CD4-positive, alpha-beta T cell treated with Interleukin-4 for 4 hours (primary cell): ENCODE measurements around the gene ANKRD33B.
"Not testable (repeated sequence)": the region's sequence is repeated elsewhere in the genome, so short reads cannot be mapped to it uniquely, and the experiment has no call there.

Experiments
- DNase-seq: peaks from one replicate; pipeline ENCODE4 v3.0.0-alpha.2; 2020

The ANKRD33B gene

DNA sequence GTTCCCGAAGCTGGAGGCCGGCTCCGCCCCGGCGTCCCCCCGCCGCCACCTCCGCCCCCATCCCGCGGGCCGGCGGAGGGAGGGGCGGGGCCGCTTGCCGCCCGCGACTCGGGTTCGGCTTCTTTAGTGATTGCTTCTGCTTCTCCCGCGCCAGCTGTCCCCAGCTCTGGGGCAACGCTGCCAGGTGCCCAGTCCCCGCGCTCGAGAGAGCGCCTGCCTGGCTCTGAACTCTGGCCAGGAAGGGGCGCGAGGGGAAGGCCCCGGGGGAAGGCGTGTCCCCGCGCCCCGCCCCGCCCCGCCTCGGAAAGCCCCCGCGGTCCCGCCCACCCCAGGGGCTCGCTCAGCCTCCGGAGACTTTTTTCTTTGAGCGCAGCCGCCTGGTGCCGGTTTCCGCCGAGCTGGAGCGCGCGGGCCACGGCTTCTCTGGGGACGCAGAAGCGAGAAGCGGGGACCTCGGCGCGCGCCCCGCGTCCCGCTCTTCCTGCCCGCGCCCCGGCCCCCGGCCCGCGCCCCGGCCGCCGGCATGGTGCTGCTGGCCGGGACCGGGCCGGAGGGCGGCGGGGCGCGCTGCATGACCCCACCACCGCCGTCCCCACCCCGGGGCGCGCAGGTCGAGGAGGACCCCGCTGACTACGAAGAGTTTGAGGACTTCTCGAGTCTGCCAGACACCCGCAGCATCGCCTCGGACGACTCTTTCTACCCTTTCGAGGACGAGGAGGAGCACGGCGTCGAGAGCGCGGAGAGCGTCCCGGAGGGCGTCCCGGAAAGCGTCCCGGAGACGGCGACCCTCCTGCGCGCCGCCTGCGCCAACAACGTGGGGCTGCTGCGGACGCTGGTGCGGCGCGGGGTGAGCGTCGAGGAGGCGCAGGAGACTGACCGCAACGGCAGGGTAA lies at the start of gene ANKRD33B:
Gene ANKRD33B (plus strand): TSS at position 126 of the 893 bp plus-strand sequence. CDS start 398 bp downstream, at position 524.
- peak; percentile 77 for DNase-seq

GRCh38 chr5:10514572-10514971 lies 49.3 kb upstream of the ANKRD33B start:
- DNase-seq: not testable (repeated sequence)

GRCh38 chr5:10515492-10515891 lies 48.4 kb upstream of the ANKRD33B start:
- no peak for DNase-seq

GRCh38 chr5:10518347-10518746 lies 45.5 kb upstream of the ANKRD33B start:
- DNase-seq: no peak

- no peak for DNase-seq
These were observed 44.1 kb upstream of the ANKRD33B start for GRCh38 chr5:10519729-10520128.

DNA sequence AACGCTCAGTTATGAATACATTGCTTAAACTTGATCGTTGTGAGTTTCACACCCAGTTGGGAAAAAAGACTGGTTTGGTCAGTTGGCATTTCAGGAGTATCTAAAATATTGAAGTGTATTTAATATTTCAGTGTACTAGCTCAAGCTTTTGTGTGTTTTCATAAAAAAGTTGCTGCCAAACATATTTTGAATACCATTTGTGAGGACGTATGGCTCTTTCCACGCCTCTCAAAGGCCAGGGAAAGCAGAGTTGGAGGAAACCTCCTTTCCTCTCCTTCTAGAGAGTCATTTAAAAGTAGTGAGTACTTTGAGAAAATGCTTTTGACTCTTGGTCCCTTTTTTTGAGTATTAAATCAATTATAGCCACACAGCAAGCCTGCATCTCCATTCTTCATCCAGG lies 43.2 kb upstream of the ANKRD33B start:
- no peak for DNase-seq

DNA sequence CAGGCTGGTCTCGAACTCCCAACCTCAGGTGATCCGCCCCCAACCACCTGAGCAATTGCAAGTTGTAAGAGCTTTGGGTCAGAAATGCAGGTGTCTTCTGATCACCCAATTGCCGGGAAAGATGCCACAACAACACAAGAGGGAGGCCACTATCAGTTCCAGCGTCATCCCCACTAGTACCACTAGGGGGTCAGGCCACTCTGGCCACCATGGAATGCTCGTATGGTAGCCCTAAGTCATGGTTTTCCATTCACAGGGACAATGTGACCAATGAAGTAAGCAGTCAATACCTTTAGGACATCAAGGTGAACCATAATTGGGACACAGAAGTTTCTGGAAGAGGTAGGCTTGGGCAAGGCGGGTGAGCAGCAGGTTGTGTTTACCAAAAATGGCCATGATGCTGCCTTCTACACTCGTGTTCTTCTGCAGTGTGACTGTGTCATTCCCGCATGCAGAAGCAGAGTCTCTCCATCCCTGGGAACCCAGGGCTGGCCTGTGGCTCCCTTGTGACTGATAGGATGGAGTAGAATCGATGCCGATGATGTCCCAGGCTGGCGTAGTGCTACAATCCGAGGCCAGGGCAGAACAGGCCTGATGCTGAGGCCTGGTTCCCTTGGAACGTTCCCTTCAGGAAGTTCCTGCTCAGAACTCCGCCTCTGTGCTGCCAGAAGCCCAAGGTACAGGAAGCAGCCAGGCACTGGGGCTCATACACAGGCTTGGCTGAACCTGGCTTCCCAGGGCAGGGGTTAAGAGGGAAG lies 42.2 kb upstream of the ANKRD33B start:
- no peak for DNase-seq

GRCh38 chr5:10522224-10522611 lies 41.7 kb upstream of the ANKRD33B start:
- DNase-seq: no peak

GRCh38 chr5:10524376-10525123 lies 39.3 kb upstream of the ANKRD33B start:
- no peak for DNase-seq

- DNase-seq: no peak
These were observed 38.8 kb upstream of the ANKRD33B start for GRCh38 chr5:10525124-10525495.

DNA sequence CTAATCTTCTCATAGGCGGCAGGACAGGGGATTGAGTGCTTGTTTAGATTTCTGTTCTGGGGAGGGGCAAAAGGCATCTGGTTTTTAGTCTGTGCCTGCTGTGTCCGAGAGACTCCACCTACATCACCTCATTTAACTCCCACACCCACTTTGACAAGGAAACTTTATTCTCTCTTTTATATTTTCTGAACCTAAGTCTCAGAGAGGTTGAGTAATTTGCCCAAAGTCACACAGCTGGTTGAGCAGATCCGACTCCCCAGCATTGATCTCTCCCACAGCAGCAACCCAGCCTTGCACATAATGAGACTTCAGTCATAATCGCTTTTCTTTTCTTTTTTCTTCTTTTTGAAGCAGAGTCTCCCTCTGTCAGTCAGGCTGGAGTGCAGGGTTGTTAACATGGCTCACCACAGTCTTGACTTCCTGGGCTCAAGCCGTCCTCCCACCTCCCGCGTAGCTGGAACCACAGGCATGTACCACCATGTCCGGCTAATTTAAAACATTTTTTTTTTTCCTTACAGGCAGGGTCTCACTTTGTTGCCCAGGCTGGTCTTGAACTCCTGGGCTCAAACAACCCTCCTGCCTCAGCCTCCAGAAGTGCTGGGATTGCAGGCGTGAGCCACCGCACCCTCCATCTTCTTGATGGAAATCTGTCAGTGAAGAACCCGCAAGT lies 36.5 kb upstream of the ANKRD33B start:
- no peak for DNase-seq

GRCh38 chr5:10528056-10528816 lies 35.6 kb upstream of the ANKRD33B start:
- DNase-seq: no peak

DNA sequence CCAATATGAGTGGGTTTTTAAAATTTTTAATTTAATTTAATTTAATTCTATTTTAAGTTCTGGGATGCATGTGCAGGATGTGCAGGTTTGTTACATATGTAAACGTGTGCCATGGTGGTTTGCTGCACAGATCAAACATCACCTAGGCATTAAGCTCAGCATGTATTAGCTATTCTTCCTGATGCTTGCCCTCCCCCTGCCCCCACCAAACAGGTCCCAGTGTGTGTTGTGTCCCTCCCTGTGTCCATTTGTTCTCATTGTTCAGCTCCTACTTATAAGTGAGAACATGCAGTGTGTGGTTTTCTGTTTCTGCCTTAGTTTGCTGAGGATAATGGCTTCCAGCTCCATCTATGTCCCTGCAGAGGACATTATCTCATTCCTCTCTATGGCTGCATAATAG lies 35.0 kb upstream of the ANKRD33B start:
- no peak for DNase-seq

GRCh38 chr5:10530601-10531320 lies 33.1 kb upstream of the ANKRD33B start:
- DNase-seq: no peak

- DNase-seq: no peak
These were observed 31.4 kb upstream of the ANKRD33B start for GRCh38 chr5:10532421-10532820.

GRCh38 chr5:10533226-10533625 lies 30.6 kb upstream of the ANKRD33B start:
- DNase-seq: no peak

DNA sequence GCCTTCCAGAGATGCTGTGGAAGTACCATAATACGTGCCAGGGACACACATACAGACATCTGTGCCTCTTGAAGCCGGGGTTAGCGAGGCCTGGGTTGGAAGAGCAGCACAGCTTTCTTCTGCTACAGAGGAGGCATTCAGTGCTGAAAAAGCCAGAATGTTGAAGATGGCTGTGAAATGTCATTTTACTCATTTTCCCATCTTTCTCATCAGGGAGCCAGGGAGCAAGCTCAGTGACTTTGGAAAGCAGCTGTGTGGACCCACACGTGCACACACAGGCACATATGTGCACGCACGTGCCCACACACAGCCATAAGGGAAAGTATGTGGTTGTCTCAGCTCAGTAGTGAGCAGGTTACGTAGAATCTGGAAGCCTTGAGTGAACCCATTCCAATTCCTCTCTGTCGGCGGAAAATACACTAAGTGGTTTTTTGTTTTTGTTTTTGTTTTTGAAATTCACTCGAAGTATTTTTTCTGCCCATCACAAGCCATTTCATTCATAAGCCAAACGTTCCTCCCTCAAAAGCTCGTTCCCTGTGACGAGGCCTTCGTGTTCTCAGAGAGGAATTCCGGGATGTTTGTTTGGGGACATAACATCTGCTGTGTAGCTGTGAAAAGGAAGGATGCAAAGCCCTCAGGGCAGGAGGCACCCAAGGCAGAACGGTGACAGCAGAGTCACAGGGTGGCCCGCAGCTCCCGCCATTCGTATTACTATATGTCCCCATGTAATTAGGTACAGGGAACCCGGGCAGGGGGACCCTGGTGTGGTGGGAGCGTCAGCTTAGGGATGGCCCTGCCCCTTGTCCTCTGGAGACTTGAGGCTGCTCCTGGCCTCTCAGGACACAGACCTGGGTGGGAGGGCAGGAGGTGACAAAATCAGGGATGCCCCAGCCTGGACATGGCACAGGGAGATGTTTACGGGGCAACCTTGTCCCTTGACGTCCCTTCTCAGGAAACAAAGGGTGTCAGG lies 29.0 kb upstream of the ANKRD33B start:
- DNase-seq: no peak

DNA sequence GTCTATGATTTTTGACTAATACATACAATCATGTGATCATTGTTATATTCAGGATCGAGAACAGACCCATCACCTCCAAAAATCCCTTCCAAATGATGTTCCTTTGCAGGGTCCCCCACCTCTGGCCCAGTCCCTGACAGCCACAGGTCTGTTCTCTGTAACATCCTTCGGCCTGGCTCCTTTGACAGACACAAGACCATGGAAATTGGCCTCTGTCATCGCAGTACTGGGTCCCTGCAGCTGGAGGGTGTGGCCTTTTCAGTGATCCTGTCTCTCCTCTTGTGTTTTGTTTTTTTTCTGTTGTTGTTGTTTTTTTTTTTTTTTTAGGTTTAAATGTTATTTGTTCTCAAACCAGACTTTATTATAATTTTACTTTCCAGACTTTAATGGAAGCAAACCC lies 27.4 kb upstream of the ANKRD33B start:
- no peak for DNase-seq

- no peak for DNase-seq
These were observed 26.8 kb upstream of the ANKRD33B start for GRCh38 chr5:10536931-10537579.

GRCh38 chr5:10537624-10538023 lies 26.2 kb upstream of the ANKRD33B start:
- DNase-seq: no peak
